RWPE1 (cell line): ENCODE data around the gene DAND5.

Experiments used
- CTCF ChIA-PET: fragments of 350-600 bp; sonication (Branson Sonifier 250); formaldehyde crosslinking; extraction: SDS; loops from one replicate; lab custom pipeline; 2021; lab: Yijun Ruan, JAX
- POLR2A ChIA-PET: fragments of 400-600 bp; formaldehyde crosslinking; extraction: SDS; loops from one replicate; lab custom pipeline; 2020; ENCODE audit warnings: antibody characterized with exemption; ENCODE audit not compliant: low non-redundant PET; lab: Yijun Ruan, JAX
- DNase-seq: peaks from one replicate; pipeline ENCODE4 v3.0.0; 2012; ENCODE audit warnings: low spot score
- H3K27ac ChIP-seq: fragments of 450-650 bp; 2 replicates; pipeline ENCODE4 v1.5.1; 2017
- TF ChIP-seq, protein P1 (sequence below): fragments of 450-650 bp; conservative IDR thresholded peaks from 2 replicates; pipeline ENCODE4 v1.5.1; 2017; ENCODE audit warnings: low read depth, mild to moderate bottlenecking

The DAND5 gene

DNA sequence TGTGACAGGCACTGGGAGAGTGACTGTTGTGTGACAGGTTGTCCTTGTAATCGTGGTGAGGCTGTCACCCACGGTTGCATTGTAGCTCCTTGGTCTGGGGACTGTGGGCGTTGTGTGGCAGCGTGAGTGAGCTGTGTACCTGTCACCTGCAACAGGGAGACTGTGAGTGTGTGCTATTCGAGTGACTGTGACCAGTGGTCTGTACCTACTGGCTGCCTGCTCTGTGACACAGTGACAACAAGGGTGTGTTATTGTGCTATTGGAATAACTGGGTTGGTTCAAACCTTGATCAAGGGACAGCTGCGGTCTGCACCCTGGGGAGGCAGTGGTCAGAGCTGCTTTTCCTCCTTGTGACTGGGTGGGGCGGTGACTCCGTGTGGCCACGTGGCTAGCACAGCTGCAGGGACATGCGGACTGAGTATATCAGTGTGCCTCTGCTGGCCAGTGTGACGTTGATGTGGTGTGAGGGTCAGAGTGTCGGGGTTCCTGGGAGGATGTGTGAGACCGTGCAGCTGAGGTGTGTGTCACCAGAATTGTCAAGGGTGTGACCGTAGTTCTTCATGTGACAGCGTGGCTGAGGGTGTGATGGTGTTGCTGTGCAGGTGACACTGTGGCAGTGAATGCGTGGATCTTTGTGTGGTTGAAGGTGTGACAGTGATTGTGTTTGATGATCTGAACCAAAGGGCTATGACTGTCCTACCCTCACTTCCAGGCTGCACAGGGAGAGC is 15.8 kb downstream of the DAND5 start:
- peak overlapping the region; percentile 30 for H3K27ac ChIP-seq
- TF ChIP-seq, protein P1, sequence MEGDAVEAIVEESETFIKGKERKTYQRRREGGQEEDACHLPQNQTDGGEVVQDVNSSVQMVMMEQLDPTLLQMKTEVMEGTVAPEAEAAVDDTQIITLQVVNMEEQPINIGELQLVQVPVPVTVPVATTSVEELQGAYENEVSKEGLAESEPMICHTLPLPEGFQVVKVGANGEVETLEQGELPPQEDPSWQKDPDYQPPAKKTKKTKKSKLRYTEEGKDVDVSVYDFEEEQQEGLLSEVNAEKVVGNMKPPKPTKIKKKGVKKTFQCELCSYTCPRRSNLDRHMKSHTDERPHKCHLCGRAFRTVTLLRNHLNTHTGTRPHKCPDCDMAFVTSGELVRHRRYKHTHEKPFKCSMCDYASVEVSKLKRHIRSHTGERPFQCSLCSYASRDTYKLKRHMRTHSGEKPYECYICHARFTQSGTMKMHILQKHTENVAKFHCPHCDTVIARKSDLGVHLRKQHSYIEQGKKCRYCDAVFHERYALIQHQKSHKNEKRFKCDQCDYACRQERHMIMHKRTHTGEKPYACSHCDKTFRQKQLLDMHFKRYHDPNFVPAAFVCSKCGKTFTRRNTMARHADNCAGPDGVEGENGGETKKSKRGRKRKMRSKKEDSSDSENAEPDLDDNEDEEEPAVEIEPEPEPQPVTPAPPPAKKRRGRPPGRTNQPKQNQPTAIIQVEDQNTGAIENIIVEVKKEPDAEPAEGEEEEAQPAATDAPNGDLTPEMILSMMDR, result no peak
- no peak for DNase-seq
- ChIA-PET POLR2A (no interaction called here), CTCF (interaction anchor here (0.7 to 2.4 kb wide), 3 partner anchors 73 to 109 kb away, joined by 3 to 9 read pairs (median 6); no protein-coding TSS in a partner anchor)

DNA sequence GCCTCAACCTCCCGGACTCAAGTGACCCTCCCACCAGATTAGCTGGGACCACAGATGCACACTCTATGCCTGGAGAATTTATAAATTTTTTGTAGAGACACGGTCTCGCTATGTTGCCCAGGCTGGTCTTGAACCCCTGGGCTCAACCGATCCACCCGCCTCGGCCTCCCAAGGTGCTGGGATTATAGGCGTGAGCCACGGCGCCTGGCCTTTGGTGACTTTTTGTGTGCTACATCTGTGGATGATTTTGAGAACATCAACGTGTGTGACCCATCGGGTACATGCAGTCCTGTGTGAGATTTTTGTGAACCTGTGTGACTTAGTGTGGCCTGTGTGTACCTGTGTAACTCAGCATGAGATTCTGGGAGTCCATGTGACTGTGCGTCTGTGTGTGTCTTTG is 17.4 kb downstream of the DAND5 start:
- TF ChIP-seq, protein P1, result no peak
- no peak for DNase-seq
- POLR2A ChIA-PET, result no interaction called here
- H3K27ac ChIP-seq, result no peak overlapping the region
- CTCF ChIA-PET, result interaction anchor here (2.4 kb wide), 1 partner anchor 108 kb away, joined by 6 read pairs; no protein-coding TSS in a partner anchor

DNA sequence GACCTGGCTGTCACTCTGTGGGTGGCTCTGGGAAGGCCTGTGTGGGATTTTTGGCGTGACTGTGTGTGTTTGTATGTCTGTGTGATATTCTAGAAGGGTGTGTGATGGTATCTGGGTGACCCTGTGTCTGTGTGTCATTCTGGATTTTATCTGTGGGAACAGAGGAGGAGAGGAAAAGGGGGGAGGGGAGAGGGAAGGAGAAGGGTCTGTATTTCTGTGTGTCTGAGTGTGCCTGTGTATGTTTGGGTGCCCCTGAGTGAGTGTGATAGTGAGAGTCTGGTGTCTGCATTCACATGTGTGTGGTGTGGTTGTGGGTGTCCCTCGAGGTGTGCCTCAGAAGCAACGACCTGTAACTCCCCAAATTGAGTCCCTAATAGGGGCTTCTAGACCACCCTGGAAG is 17.8 kb downstream of the DAND5 start:
- DNase-seq, result no peak
- TF ChIP-seq, protein P1, result no peak
- ChIA-PET CTCF (no interaction called here), POLR2A (no interaction called here)
- no peak overlapping the region; the same call in 1 of the 2 replicates for H3K27ac ChIP-seq

DNA sequence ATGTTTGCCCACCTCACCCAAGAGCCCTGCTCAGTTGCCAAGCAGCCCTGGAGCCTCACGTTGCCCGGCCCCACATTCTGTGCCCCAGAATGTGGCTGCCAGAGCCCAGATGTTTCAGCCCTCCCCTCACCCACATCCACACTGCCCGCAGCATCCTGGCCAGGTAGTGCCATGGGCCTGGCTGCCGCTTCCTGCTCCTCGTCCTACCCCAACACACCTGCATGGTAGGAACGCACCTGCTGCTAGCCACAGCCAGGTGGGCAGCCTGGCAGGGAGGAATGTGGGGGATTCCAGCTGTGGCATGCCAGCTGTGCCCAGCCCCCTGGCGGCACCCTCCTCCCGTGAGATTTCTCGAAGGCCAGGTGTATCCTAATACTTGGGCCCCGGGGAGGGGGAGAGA is 18.4 kb downstream of the DAND5 start:
- POLR2A ChIA-PET, result no interaction called here
- CTCF ChIA-PET, result no interaction called here
- H3K27ac ChIP-seq, result no peak overlapping the region; the same call in 1 of the 2 replicates
- no peak for DNase-seq
- TF ChIP-seq, protein P1, result no peak

DNA sequence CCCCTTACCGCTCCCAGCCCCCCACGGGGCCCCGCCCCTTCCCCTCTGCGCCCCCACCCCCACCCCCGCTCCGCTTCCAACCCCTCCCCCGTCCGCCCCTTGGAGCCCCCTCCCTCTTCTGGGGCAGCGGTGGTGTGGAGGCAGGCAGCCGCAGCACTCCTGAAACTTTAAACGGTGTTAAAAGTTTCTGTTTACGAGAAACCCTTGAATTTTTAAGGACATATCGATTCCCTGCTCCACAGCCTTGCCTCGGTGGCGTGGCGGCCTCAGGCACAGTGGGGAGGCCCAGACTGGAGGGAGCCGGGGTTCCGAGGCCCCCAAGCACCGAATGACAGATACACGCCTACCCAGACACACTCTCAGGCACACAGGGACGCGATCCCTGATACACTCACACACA is 21.1 kb downstream of the DAND5 start:
- TF ChIP-seq, protein P1, result no peak
- H3K27ac ChIP-seq, result peak overlapping the region; percentile 23
- POLR2A ChIA-PET, result no interaction called here
- CTCF ChIA-PET, result no interaction called here
- DNase-seq, result no peak

DNA sequence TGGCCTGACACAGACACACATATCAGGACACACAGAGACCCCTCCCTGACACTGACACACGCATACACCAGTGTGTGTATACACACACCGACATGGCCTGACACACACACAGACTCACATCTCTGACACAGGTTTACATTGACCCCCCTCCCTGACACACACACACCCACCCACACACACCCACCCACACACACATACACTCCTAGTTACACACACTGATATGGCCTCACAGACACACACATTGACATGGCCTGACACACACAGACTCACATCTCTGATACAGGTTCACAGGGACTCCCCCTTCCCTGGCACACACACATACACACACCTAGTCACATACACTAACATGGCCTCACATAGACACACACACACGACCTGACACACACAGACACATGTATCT is 21.5 kb downstream of the DAND5 start:
- no peak for DNase-seq
- TF ChIP-seq, protein P1, result no peak
- H3K27ac ChIP-seq, result peak overlapping the region; percentile 23
- POLR2A ChIA-PET, result no interaction called here
- CTCF ChIA-PET, result no interaction called here
